Stomach (tissue), 9 donors: ENCODE measurements around the gene PDE3A. TPM values are rescaled to one million over a fixed set of nuclear protein-coding genes. Genes with fewer than 3 reads are reported as not detected.

Source experiments
- DNase-seq, 2 donors: peaks; one replicate each; pipeline versions ENCODE4 v3.0.0 to v3.0.0-alpha.2; 2013 to 2019
- H3K27ac ChIP-seq, 5 donors: fragments of 200-600 bp in 4 of 5; sonication (generic) in 4 of 5; one replicate each; pipeline ENCODE4 v1.5.1; 2013 to 2019; ENCODE audit warnings: mild to moderate bottlenecking in 1 of 5, moderate library complexity in 1 of 5
- H3K27me3 ChIP-seq, 3 donors: fragments of 200-600 bp; sonication (generic); one replicate each; pipeline ENCODE4 v1.5.1; 2017 to 2019; ENCODE audit warnings: mixed run types in 1 of 3
- H3K36me3 ChIP-seq, 4 donors: fragments of 200-600 bp; sonication (generic); 1 replicate in 3 of 4; 2 replicates in 1 of 4; pipeline ENCODE4 v1.5.1; 2016 to 2019
- H3K4me1 ChIP-seq, 4 donors: fragments of 200-600 bp; sonication (generic); one replicate each; pipeline ENCODE4 v1.5.1; 2016 to 2019
- H3K4me3 ChIP-seq, 4 donors: fragments of 200-600 bp; sonication (generic) in 3 of 4; one replicate each; pipeline ENCODE4 v1.5.1; 2016 to 2019; ENCODE audit warnings: mild to moderate bottlenecking in 1 of 4
- H3K9me3 ChIP-seq, 4 donors: fragments of 200-600 bp; sonication (generic); one replicate each; pipeline ENCODE4 v1.5.1; 2016 to 2019
- EP300 ChIP-seq: sonication (generic); formaldehyde crosslinking; IDR thresholded peaks from one replicate; pipeline ENCODE4 v1.6.1; 2017; ENCODE audit warnings: antibody characterized with exemption
- POLR2A ChIP-seq, 4 donors: fragments of 450-650 bp; IDR thresholded peaks; one replicate each; pipeline ENCODE4 v1.6.1; 2016; ENCODE audit warnings: antibody characterized with exemption in 4 of 4, control low read depth in 2 of 4, mild to moderate bottlenecking in 1 of 4, moderate library complexity in 1 of 4
- POLR2AphosphoS5 ChIP-seq, 3 donors: sonication (generic); formaldehyde crosslinking; IDR thresholded peaks; one replicate each; pipeline ENCODE4 v1.6.1; 2016; ENCODE audit warnings: antibody characterized with exemption in 3 of 3
- WGBS, 5 donors: extraction: QIAGEN DNeasy Blood & Tissue Kit in 3 of 5; methylation state at CpG; one replicate each; pipeline versions ENCODE4 v1.1.5 to v1.1.7; 2013 to 2018; 5-methylcytosine and 5-hydroxymethylcytosine counted together
- intact Hi-C: fragments of 100-400 bp; cut with DNase I; formaldehyde crosslinking; loops from one replicate; pipeline ENCODE4 v1.15.1; 2023; ENCODE audit warnings: low total_unique reads
- polyA plus RNA-seq, 3 donors: library from polyadenylated mRNA; stranded (reverse); fragments of 200-250 nt; gene quantifications; one replicate each; pipeline ENCODE4 v1.2.3, GENCODE V29; 2013
- total RNA-seq, 5 donors: library from RNA; depleted of rRNA; stranded (reverse); fragments of >200 nt; gene quantifications; one replicate each; pipeline versions ENCODE4 v1.1.0 to v1.2.3, GENCODE V29; 2014 to 2016
- TF ChIP-seq, protein P1 (sequence below), 7 experiments: fragments of 450-650 bp in 4 of 7; fragments of 200-600 bp in 3 of 7; sonication (generic) in 3 of 7; IDR thresholded peaks; one replicate each; pipeline ENCODE4 v1.5.1; 2016 to 2019; ENCODE audit warnings: antibody characterized with exemption in 7 of 7, control low read depth in 2 of 7, mild to moderate bottlenecking in 1 of 7
- donor health status: healthy with polysubstance abuse.
- donor health status: Bipolar disorder and iron deficiency.
- donor health status: healthy.

PDE3A gene
- total and polyA plus RNA-seq, 8 donors = 0.19 to 50.9 (median 12.0) TPM

DNA sequence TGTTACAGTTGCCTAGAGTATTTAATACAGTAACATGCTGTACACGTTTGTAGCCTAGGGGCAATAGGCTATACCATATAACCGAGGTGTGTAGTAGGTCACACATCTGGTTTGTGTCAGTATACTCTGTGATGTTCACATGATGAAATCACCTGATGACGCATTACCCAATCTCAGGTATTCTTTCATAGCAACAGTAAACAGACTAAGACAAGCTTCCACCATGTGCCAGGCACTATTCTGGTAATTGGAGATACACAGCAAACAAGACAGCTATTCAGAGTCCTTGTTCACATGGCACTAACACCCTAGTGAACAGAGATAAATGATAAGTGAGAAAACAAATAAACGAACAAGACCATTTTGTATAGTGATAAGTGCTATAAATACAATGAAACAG lies 3.8 kb upstream of the PDE3A start:
- Histone ChIP-seq H3K27me3 (peaks cover 0 to 28% (median 17%) of the 10 kb centered on the region in 3 donors), H3K9me3 (no peaks in the 10 kb centered on the region), H3K27ac (no peak overlapping the region), H3K4me3 (no peak overlapping the region), H3K36me3 (no peaks in the 10 kb centered on the region), H3K4me1 (peaks cover under 1 to 23% (median 17%) of the 10 kb centered on the region in 4 donors)
- 42 to 72% (median 54%) methylated on average over 4 of the region's 4 CpGs for WGBS, 5 donors
- DNase-seq = peak in 1 of 2 donors; percentile 17
- TF ChIP-seq EP300 (no peak), POLR2AphosphoS5 (IDR thresholded peaks at IDR 0.05) (no peak), POLR2A (IDR thresholded peaks at IDR 0.05) (no peak)
- TF ChIP-seq, protein P1, sequence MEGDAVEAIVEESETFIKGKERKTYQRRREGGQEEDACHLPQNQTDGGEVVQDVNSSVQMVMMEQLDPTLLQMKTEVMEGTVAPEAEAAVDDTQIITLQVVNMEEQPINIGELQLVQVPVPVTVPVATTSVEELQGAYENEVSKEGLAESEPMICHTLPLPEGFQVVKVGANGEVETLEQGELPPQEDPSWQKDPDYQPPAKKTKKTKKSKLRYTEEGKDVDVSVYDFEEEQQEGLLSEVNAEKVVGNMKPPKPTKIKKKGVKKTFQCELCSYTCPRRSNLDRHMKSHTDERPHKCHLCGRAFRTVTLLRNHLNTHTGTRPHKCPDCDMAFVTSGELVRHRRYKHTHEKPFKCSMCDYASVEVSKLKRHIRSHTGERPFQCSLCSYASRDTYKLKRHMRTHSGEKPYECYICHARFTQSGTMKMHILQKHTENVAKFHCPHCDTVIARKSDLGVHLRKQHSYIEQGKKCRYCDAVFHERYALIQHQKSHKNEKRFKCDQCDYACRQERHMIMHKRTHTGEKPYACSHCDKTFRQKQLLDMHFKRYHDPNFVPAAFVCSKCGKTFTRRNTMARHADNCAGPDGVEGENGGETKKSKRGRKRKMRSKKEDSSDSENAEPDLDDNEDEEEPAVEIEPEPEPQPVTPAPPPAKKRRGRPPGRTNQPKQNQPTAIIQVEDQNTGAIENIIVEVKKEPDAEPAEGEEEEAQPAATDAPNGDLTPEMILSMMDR (IDR thresholded peaks at IDR 0.05) = no peak
- intact Hi-C loops = no loop called here

DNA sequence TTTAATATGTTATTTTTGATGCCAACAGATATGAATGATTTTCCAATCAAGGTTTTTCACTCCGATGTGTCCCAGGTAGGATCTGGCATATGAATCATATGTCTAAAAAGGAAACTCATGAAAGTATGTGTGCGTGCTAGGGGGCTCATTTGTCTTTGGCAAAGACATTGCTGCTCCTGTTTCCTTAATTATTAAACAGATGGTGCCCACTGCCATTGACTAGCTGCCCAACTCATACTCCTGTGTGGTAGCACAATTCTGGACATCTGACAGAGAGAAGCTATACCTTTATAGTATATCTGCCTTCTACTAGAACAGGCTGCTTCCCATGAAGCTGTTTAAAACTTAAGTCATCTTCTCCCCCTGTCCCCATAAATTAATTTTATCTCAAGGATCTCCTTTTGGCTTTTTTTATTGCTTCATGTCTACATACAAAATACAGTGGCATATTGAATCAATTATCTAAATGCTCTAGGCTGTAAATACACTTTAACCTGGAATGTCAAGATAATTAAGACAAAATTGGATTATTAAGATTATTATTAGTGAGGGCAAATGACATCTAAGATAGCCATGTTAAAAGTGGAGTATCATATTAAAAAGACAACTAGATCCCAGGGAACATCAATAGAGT lies 1.4 kb upstream of the PDE3A start:
- WGBS, 5 donors = 77 to 91% (median 86%) methylated on average over 2 of the region's 2 CpGs
- DNase-seq = no peak
- Histone ChIP-seq H3K27me3 (peaks cover 0 to 46% (median 24%) of the 10 kb centered on the region in 3 donors), H3K27ac (peak overlapping the region in 1 of 5 donors; percentile 90), H3K4me1 (peaks cover 4 to 28% (median 22%) of the 10 kb centered on the region in 4 donors), H3K36me3 (no peaks in the 10 kb centered on the region), H3K4me3 (no peak overlapping the region), H3K9me3 (no peaks in the 10 kb centered on the region)
- intact Hi-C loops = no loop called here
- TF ChIP-seq EP300 (no peak), POLR2A (IDR thresholded peaks at IDR 0.05) (no peak), POLR2AphosphoS5 (IDR thresholded peaks at IDR 0.05) (no peak)
- TF ChIP-seq, protein P1 (IDR thresholded peaks at IDR 0.05) = no peak

DNA sequence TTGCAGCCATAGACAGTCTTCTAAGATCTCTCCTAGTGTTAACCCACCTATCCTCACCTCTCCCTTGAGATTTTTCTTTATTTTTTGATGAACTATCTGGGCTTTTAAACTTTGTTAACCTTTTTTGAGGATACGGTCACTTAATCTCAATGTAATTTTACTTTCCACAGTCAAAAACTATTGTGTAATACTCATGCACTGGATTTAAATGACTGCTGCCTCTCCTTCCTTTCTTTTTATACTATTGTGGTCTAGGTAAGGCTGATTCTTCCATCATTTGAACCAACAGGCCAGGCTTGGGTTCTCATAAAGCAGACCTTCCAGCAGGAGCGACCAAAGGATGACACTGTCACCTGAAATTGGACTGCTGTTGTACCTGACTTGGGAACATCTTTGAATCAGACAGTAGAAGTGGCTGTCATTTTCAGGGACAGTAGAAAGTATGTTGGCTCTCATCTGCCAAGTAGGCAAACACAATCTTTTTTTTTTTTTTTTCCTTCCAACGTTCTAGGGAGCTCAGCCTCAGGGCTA lies 689 bp upstream of the PDE3A start:
- intact Hi-C loops = no loop called here
- WGBS, 5 donors = 18 to 23% (median 20%) methylated on average over 3 of the region's 3 CpGs
- Histone ChIP-seq H3K27me3 (peaks cover 0 to 51% (median 24%) of the 10 kb centered on the region in 3 donors), H3K27ac (peak overlapping the region; percentile 18 to 90 (median 82)), H3K9me3 (no peaks in the 10 kb centered on the region), H3K4me1 (peaks cover 4 to 28% (median 22%) of the 10 kb centered on the region in 4 donors), H3K4me3 (peak overlapping the region; percentile 58 to 71 (median 62)), H3K36me3 (no peaks in the 10 kb centered on the region)
- TF ChIP-seq POLR2A (IDR thresholded peaks at IDR 0.05) = no peak
- no peak for TF ChIP-seq EP300
- no peak for TF ChIP-seq POLR2AphosphoS5 (IDR thresholded peaks at IDR 0.05)
- TF ChIP-seq, protein P1 (IDR thresholded peaks at IDR 0.05) = no peak
- DNase-seq = no peak

DNA sequence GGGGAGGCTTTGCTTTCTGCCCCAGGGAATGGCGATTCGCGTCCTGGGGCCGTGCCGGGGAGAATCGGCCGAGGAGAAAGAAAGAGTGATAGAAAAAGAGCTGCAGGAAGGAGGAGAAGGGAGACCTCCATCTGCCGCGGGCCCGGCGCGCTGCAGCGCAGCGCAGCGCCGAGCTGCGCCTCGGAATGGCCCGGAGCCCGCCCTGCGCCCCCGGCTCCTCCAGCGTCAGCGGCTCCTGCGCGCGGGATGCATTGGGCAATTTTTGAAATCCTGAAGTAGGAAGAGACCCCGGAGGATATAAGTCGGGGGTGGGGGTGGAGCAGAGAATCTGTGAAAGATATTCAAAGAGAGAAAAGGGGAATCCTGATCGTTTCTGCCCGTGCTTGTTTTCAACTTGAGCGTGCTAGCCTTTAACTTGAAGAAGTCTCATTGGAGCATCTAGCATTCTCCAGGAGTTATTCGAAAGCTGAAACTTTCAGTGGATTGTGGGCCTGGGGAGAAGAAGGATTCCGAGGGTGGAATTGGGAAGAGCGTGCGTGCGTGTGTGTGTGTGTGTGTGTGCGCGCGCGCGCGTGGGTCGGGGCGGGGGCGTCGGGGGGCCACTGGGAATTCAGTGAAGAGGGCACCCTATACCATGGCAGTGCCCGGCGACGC lies 441 bp downstream of the PDE3A start:
- intact Hi-C loops = no loop called here
- Histone ChIP-seq H3K27ac (peak overlapping the region; percentile 64 to 90 (median 82)), H3K4me3 (peak overlapping the region; percentile 58 to 71 (median 62)), H3K4me1 (peaks cover 4 to 31% (median 22%) of the 10 kb centered on the region in 4 donors), H3K27me3 (peaks cover 0 to 51% (median 24%) of the 10 kb centered on the region in 3 donors), H3K36me3 (no peaks in the 10 kb centered on the region), H3K9me3 (no peaks in the 10 kb centered on the region)
- TF ChIP-seq POLR2AphosphoS5 (IDR thresholded peaks at IDR 0.05) = no peak
- TF ChIP-seq POLR2A (IDR thresholded peaks at IDR 0.05) = no peak
- no peak for TF ChIP-seq EP300
- TF ChIP-seq, protein P1 (IDR thresholded peaks at IDR 0.05) = no peak
- WGBS, 5 donors = 1 to 3% (median 3%) methylated on average over 49 to 50 of the region's 50 CpGs
- DNase-seq = peak in 1 of 2 donors; percentile 75
